GM12865 (cell line): Measurements from ENCODE around the gene SLC39A11.

Source experiments
- DNase-seq: peaks from one replicate; pipeline ENCODE4 v3.0.0; 2010; ENCODE audit warnings: low read depth
- H3K4me3 ChIP-seq: 2 replicates; pipeline ENCODE4 v1.5.1; 2011; ENCODE audit warnings: mild to moderate bottlenecking, low read depth, low read length, control low read depth
- TF ChIP-seq, protein P1 (sequence below): IDR thresholded peaks from 2 replicates; pipeline ENCODE4 v1.5.1; 2011; ENCODE audit warnings: low read length, control low read depth, low read depth, inconsistent platforms; ENCODE audit not compliant: insufficient read depth; ENCODE audit errors: missing control alignments

Gene SLC39A11

DNA sequence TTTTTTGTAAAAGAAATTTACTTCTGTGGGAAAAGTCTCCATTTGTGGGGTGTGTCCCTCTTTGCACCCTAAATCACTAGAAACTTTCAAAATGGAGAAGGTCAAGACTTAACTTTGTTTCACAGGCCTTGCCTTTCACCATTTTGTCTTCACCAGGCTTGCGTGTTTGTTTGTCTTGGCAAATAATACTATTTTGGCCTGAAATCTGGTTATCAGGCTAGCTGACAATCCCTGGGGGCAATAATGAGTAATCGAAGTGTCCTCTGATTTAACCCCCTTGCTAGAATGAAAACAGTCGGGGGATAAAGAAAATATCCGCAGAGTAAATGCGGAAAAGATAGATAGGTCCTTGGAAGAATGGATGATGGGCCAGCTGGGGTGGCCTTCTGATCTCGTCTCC is 34.5 kb downstream of the SLC39A11 start:
- TF ChIP-seq, protein P1, sequence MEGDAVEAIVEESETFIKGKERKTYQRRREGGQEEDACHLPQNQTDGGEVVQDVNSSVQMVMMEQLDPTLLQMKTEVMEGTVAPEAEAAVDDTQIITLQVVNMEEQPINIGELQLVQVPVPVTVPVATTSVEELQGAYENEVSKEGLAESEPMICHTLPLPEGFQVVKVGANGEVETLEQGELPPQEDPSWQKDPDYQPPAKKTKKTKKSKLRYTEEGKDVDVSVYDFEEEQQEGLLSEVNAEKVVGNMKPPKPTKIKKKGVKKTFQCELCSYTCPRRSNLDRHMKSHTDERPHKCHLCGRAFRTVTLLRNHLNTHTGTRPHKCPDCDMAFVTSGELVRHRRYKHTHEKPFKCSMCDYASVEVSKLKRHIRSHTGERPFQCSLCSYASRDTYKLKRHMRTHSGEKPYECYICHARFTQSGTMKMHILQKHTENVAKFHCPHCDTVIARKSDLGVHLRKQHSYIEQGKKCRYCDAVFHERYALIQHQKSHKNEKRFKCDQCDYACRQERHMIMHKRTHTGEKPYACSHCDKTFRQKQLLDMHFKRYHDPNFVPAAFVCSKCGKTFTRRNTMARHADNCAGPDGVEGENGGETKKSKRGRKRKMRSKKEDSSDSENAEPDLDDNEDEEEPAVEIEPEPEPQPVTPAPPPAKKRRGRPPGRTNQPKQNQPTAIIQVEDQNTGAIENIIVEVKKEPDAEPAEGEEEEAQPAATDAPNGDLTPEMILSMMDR = no peak
- no peak overlapping the region for H3K4me3 ChIP-seq
- no peak for DNase-seq

DNA sequence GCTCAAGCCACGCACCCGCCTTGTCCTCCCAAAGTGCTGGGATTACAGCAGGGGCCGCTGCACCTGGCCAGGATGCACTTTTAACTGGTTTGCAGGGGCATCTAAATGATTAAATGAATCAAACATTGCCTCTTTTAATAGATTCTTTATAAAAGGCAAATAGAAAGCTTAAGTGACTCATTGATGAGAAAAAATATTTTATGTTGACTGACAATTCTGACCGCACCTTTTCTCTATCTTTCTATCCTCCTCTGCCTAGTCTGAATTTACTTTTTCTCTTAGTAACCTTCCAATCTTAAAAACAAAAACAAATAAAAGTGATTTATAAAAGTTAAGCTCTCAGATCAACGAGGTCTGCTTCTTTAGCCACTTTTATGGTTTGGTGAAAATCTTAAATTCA is 35.3 kb downstream of the SLC39A11 start:
- TF ChIP-seq, protein P1 = no peak
- DNase-seq = no peak
- H3K4me3 ChIP-seq = no peak overlapping the region

DNA sequence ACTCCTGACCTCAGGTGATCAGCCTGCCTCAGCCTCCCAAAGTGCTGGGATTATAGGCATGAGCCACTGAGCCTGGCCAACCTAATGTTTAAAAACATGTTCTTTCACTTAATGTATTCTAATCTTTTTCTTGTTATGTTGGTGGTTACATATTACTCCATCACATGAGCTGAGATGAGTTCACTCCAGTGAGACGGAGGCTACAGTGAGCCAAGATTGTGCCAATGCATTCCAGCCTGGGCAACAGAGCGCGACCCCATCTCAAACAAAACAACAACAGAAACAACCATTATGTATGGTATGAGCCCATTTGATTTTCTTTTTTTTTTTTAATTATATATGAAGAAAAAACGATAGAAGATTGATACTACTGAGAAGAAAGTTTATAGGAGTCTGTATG is 39.6 kb downstream of the SLC39A11 start:
- no peak for DNase-seq
- TF ChIP-seq, protein P1 = no peak
- no peak overlapping the region for H3K4me3 ChIP-seq

DNA sequence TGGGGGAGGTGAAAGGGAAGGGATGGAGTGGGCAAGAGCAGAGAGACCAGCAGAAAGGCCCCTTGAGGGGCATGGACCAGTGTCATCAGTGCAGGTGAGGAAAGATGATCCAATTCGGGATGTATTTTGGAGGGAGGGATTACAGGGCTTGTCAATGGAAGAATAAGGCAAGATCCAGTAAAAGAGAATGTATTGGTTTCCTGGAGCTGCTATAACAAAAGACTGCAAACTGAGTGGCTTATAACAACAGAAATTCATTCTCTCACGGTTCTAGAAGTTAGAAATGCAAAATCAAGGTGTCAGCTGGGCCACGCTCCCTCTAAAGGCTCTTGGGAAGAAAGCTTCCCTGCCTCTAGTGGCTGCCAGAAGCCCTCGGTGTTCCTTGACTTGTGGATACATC is 41.7 kb downstream of the SLC39A11 start:
- no peak for DNase-seq
- H3K4me3 ChIP-seq = no peak overlapping the region
- TF ChIP-seq, protein P1 = no peak

DNA sequence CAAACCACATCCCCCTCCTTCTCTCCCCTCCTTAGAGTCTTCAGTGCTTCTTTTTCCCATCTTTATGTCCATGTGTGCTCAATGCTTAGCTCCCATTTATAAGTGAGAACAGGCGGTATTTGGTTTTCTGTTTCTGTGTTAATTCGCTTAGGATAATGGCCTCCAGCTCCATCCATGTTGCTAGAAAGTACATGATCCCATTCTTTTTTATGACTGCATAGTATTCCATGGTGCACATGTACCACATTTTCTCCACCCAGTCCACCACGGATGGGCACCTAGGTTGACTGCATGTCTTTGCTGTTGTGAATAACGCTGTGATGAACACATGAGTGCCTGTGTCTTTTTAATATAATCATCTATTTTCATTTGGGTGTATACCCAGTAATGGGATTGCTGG is 44.3 kb downstream of the SLC39A11 start:
- TF ChIP-seq, protein P1 = no peak
- DNase-seq = no peak

DNA sequence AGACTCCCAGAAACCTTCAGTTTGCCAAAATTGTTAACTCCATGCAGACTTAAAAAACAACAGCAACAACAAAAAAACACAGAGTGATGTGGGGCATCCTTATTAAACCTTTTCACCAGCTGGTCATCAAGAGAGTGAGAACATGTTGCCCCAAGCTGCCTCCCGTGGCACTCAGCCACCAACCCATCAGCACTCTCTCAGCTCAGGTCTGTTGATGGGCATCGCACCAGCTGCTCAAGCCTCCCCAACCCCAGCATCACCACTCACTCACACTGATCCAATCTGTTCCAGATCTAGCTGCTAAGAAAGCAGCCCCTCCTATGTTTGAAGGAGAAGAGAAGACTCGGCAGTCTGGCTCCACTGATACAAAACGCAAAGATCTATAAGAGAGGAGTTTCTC is 46.8 kb downstream of the SLC39A11 start:
- no peak for DNase-seq
- no peak overlapping the region for H3K4me3 ChIP-seq
- TF ChIP-seq, protein P1 = no peak

More for the DNA sequence above, 44.3 kb downstream of the SLC39A11 start:
- no peak overlapping the region for H3K4me3 ChIP-seq
